KMS-11 (cell line): ENCODE results near the gene FIBIN.

Experiments
- H2AFZ ChIP-seq: fragments of 200-600 bp; sonication (generic); 2 replicates; pipeline ENCODE4 v1.6.1; 2016; ENCODE audit warnings: antibody characterized with exemption, mixed run types, low read depth
- H3K27ac ChIP-seq: fragments of 200-600 bp; sonication (generic); 2 replicates; pipeline ENCODE4 v1.6.1; 2016; ENCODE audit warnings: mild to moderate bottlenecking, mixed run types
- H3K27me3 ChIP-seq: fragments of 200-600 bp; sonication (generic); 2 replicates; pipeline ENCODE4 v1.6.1; 2017; ENCODE audit warnings: mild to moderate bottlenecking, low read depth, mixed run types, moderate library complexity; ENCODE audit not compliant: insufficient read depth
- H3K36me3 ChIP-seq: fragments of 200-600 bp; sonication (generic); 2 replicates; pipeline ENCODE4 v1.6.1; 2017; ENCODE audit warnings: mild to moderate bottlenecking, mixed run types; ENCODE audit not compliant: insufficient read depth
- H3K4me1 ChIP-seq: fragments of 200-600 bp; sonication (generic); 2 replicates; pipeline ENCODE4 v1.6.1; 2016; ENCODE audit warnings: mild to moderate bottlenecking, low read depth, mixed run types; ENCODE audit not compliant: poor library complexity, severe bottlenecking
- H3K4me2 ChIP-seq: fragments of 200-600 bp; sonication (generic); 2 replicates; pipeline ENCODE4 v1.7.0; 2016; ENCODE audit warnings: mild to moderate bottlenecking, mixed run types
- H3K4me3 ChIP-seq: fragments of 200-600 bp; sonication (generic); IDR thresholded peaks from 2 replicates; pipeline ENCODE4 v1.6.1; 2017; ENCODE audit warnings: low read depth, low read length, mixed read lengths; ENCODE audit not compliant: insufficient read depth
- H3K79me2 ChIP-seq: fragments of 200-600 bp; sonication (generic); 2 replicates; pipeline ENCODE4 v1.6.1; 2016; ENCODE audit warnings: low read depth, mixed run types; ENCODE audit not compliant: insufficient read depth
- H3K9ac ChIP-seq: fragments of 200-600 bp; sonication (generic); 2 replicates; pipeline ENCODE4 v1.6.1; 2016; ENCODE audit warnings: mild to moderate bottlenecking, mixed run types
- H4K20me1 ChIP-seq: fragments of 200-600 bp; sonication (generic); 2 replicates; pipeline ENCODE4 v1.6.1; 2016; ENCODE audit warnings: mild to moderate bottlenecking, mixed run types; ENCODE audit not compliant: insufficient read depth
- CTCF ChIP-seq: fragments of 200-600 bp; sonication (generic); conservative IDR thresholded peaks from 2 replicates; pipeline ENCODE4 v1.6.1; 2017; ENCODE audit warnings: low read depth, mild to moderate bottlenecking, antibody characterized with exemption, low read length, moderate library complexity, mixed read lengths

Gene FIBIN

GRCh38 chr11:26985470-26985869 is 8.4 kb upstream of the FIBIN start:
- H3K4me1 ChIP-seq = no peaks in the 10 kb centered on the region
- H2AFZ ChIP-seq = no peak overlapping the region
- no peak overlapping the region for H3K4me3 ChIP-seq
- no peaks in the 10 kb centered on the region for H3K79me2 ChIP-seq
- no peak overlapping the region for H3K4me2 ChIP-seq
- H4K20me1 ChIP-seq = no peaks in the 10 kb centered on the region
- H3K27me3 ChIP-seq = no peaks in the 10 kb centered on the region
- H3K36me3 ChIP-seq = no peaks in the 10 kb centered on the region
- no peak overlapping the region for H3K9ac ChIP-seq
- H3K27ac ChIP-seq = no peak overlapping the region
- no peak for TF ChIP-seq CTCF

GRCh38 chr11:26985943-26986342 is 8.0 kb upstream of the FIBIN start:
- no peaks in the 10 kb centered on the region for H3K4me1 ChIP-seq
- no peak overlapping the region for H3K27ac ChIP-seq
- H3K9ac ChIP-seq = no peak overlapping the region
- no peaks in the 10 kb centered on the region for H3K27me3 ChIP-seq
- H3K4me3 ChIP-seq = no peak overlapping the region
- no peak overlapping the region for H3K4me2 ChIP-seq
- H3K36me3 ChIP-seq = no peaks in the 10 kb centered on the region
- H2AFZ ChIP-seq = no peak overlapping the region
- H4K20me1 ChIP-seq = no peaks in the 10 kb centered on the region
- no peaks in the 10 kb centered on the region for H3K79me2 ChIP-seq
- TF ChIP-seq CTCF = no peak

DNA sequence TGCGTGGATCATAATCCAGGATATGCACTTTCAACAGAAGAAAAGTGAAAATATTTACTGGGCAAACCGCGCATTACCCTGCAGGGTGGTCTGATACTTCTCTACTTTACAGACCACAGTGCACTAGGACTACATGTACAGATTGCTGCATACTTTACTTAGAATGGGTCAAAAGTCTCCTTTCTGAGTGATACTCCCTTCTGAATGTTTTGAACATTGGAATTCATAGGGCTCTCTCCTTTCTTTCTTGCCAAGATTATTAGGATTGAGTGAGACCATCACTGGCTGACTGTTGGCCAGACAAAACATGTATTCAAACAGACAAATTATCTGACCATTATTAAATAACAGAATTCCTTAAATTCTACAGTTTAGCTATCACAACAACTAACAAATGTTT is 6.6 kb upstream of the FIBIN start:
- Histone ChIP-seq H3K4me3 (no peak overlapping the region), H3K4me2 (no peak overlapping the region), H3K4me1 (peaks cover 9% of the 10 kb centered on the region), H2AFZ (no peak overlapping the region), H3K36me3 (no peaks in the 10 kb centered on the region), H3K79me2 (no peaks in the 10 kb centered on the region), H3K27ac (no peak overlapping the region), H4K20me1 (no peaks in the 10 kb centered on the region), H3K9ac (no peak overlapping the region), H3K27me3 (no peaks in the 10 kb centered on the region)
- no peak for TF ChIP-seq CTCF

DNA sequence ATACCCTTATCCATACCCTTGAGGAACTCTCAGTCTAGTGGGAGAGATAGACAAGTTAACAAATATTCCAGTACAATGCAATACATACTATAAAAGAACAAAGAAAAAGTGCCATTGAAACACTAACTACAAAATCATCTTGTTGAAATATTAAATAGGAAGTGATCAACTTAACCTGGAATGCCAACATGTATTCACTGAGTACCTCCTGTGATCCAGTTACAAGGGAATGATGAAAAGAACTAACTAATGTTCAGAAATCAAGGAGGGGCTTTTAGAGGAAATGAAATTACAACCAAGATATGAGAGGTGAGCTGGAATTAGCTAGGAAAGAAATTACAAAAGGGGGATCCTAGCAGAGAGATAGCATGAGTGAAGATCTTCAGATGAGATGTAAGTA is 6.2 kb upstream of the FIBIN start:
- no peaks in the 10 kb centered on the region for H3K27me3 ChIP-seq
- H3K27ac ChIP-seq = no peak overlapping the region
- H2AFZ ChIP-seq = no peak overlapping the region
- H3K4me3 ChIP-seq = no peak overlapping the region
- H3K9ac ChIP-seq = no peak overlapping the region
- no peaks in the 10 kb centered on the region for H3K79me2 ChIP-seq
- H3K36me3 ChIP-seq = no peaks in the 10 kb centered on the region
- no peaks in the 10 kb centered on the region for H4K20me1 ChIP-seq
- no peak for TF ChIP-seq CTCF
- no peak overlapping the region for H3K4me2 ChIP-seq
- H3K4me1 ChIP-seq = peaks cover 14% of the 10 kb centered on the region
